Thyroid gland (tissue), 4 donors: Measurements from ENCODE around the gene BMP3. TPM values are rescaled to one million over a fixed set of nuclear protein-coding genes. Genes with fewer than 3 reads are reported as not detected.

Experiments used
- DNase-seq, 2 donors: peaks; one replicate each; pipeline ENCODE4 v3.0.0-alpha.2; 2019
- H3K27ac ChIP-seq, 3 donors: fragments of 200-600 bp; sonication (generic); 1 replicate in 2 of 3; 2 replicates in 1 of 3; pipeline ENCODE4 v1.5.1; 2016 to 2019; ENCODE audit warnings: mild to moderate bottlenecking in 1 of 3, moderate library complexity in 1 of 3
- H3K27me3 ChIP-seq: fragments of 200-600 bp; sonication (generic); one replicate; pipeline ENCODE4 v1.5.1; 2019
- H3K36me3 ChIP-seq, 2 donors: fragments of 200-600 bp; sonication (generic); one replicate each; pipeline ENCODE4 v1.5.1; 2016 to 2019
- H3K4me1 ChIP-seq, 2 donors: fragments of 200-600 bp; sonication (generic); one replicate each; pipeline ENCODE4 v1.5.1; 2017 to 2019
- H3K4me3 ChIP-seq, 3 donors: fragments of 200-600 bp; sonication (generic); replicated peaks in 1 of 3; 1 replicate in 2 of 3; 2 replicates in 1 of 3; pipeline ENCODE4 v1.5.1; 2016; ENCODE audit warnings: mild to moderate bottlenecking in 1 of 3
- H3K9me3 ChIP-seq: fragments of 200-600 bp; sonication (generic); one replicate; pipeline ENCODE4 v1.5.1; 2017
- POLR2A ChIP-seq, 2 donors: fragments of 450-650 bp; IDR thresholded peaks; one replicate each; pipeline ENCODE4 v1.6.1; 2017; ENCODE audit warnings: antibody characterized with exemption in 2 of 2, mild to moderate bottlenecking in 2 of 2, moderate library complexity in 1 of 2
- WGBS, 2 donors: methylation state at CpG; one replicate each; pipeline ENCODE4 v1.1.5; 2017; 5-methylcytosine and 5-hydroxymethylcytosine counted together
- intact Hi-C: fragments of 100-400 bp; cut with DNase I; formaldehyde crosslinking; loops from one replicate; pipeline ENCODE4 v1.15.1; 2023
- total RNA-seq, 4 donors: library from RNA; depleted of rRNA; stranded (reverse); fragments of >200 nt; gene quantifications; one replicate each; pipeline ENCODE4 v1.2.3, GENCODE V29; 2016
- TF ChIP-seq, protein P1 (sequence below), 6 experiments: fragments of 200-600 bp in 3 of 6; fragments of 450-650 bp in 3 of 6; sonication (generic) in 3 of 6; IDR thresholded peaks; one replicate each; pipeline ENCODE4 v1.5.1; 2016 to 2019; ENCODE audit warnings: antibody characterized with exemption in 6 of 6, mild to moderate bottlenecking in 2 of 6, inconsistent platforms in 1 of 6, moderate library complexity in 1 of 6

The BMP3 gene
- total RNA-seq, 4 donors from 2014 or later = 0.13 to 0.45 (median 0.15) TPM; not detected in 1

DNA sequence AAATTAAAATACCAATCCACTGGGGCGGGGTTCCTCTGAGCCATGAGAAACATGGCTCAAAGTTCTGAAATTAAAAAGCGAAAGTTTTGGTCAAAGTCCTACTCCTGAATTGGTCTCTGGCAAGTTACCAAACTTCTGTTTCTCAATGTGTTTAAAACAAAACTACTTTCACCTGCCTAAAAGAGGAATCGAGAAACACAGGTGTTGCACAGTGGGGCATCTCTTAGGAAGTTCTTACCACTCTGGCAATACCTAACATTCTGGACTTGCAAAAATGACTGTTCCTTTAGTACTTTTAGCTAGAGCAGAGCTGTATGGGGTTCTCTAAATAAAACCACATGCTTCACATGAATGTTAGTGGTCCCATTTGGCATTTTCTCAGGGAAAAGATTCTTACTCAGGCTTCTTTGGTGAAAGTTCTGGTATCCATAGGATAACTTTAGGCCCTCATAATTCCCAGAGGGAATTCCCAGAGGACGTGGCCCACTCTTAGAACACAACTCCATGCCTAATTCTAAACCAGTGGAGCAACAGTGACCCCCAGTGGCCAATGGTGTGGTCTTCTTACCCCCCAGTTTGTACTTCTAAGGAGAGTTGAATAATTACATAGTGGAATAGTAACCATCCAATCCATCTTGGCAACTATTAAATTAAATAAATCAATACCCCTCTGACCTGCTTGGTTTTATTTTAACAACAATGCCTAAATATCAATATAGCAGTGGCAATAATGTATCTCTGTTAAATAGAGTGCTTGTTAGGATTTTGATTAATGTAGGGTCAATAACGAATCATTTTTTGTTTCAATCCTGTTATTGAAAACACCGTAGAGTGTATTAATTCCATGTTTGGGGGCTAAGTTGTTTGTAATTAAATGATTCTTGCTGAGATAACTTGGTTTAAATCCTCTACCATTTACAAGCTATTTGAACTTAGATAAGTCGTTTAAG is 21.9 kb downstream of the BMP3 start:
- peak; percentile 56 to 67 for DNase-seq
- intact Hi-C loops = no loop called here
- H3K27ac ChIP-seq = no peak overlapping the region

DNA sequence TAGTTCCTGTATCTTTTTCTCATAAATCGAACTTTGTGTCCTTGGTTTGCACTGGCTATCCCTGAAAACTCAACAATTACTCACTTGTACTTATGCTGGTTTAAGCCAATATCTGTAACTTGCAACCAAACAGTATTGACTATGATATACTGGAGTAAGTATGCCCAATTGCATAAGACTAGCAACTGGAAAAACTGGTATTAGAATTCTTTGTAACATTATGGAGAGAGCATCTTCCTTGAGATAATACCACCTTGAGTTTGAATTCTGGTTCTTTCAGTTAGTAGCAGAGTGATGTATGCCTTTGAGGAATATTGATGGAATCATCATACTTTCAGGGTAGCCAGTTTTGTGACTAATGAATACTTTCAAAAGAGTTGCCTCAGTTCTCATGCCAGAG is 28.1 kb downstream of the BMP3 start:
- Histone ChIP-seq H3K9me3 (no peaks in the 10 kb centered on the region), H3K4me3 (no peak overlapping the region), H3K36me3 (no peaks in the 10 kb centered on the region), H3K4me1 (no peaks in the 10 kb centered on the region), H3K27me3 (no peaks in the 10 kb centered on the region), H3K27ac (no peak overlapping the region)
- intact Hi-C loops = no loop called here
- TF ChIP-seq, protein P1, sequence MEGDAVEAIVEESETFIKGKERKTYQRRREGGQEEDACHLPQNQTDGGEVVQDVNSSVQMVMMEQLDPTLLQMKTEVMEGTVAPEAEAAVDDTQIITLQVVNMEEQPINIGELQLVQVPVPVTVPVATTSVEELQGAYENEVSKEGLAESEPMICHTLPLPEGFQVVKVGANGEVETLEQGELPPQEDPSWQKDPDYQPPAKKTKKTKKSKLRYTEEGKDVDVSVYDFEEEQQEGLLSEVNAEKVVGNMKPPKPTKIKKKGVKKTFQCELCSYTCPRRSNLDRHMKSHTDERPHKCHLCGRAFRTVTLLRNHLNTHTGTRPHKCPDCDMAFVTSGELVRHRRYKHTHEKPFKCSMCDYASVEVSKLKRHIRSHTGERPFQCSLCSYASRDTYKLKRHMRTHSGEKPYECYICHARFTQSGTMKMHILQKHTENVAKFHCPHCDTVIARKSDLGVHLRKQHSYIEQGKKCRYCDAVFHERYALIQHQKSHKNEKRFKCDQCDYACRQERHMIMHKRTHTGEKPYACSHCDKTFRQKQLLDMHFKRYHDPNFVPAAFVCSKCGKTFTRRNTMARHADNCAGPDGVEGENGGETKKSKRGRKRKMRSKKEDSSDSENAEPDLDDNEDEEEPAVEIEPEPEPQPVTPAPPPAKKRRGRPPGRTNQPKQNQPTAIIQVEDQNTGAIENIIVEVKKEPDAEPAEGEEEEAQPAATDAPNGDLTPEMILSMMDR (IDR thresholded peaks at IDR 0.05) = no peak
- TF ChIP-seq POLR2A (IDR thresholded peaks at IDR 0.05) = no peak
- WGBS, 2 donors = 77 to 79% methylated on average over 1 of the region's 1 CpG
- DNase-seq = no peak

More for the DNA sequence above, 21.9 kb downstream of the BMP3 start:
- Histone ChIP-seq H3K9me3 (no peaks in the 10 kb centered on the region), H3K27me3 (no peaks in the 10 kb centered on the region), H3K36me3 (no peaks in the 10 kb centered on the region), H3K4me3 (no peak overlapping the region), H3K4me1 (no peaks in the 10 kb centered on the region)
- 61 to 65% methylated on average over 7 of the region's 7 CpGs for WGBS, 2 donors
- TF ChIP-seq, protein P1 (IDR thresholded peaks at IDR 0.05) = peak in 5 of 6 experiments; percentile 22 to 64 (median 57)
- no peak for TF ChIP-seq POLR2A (IDR thresholded peaks at IDR 0.05)

DNA sequence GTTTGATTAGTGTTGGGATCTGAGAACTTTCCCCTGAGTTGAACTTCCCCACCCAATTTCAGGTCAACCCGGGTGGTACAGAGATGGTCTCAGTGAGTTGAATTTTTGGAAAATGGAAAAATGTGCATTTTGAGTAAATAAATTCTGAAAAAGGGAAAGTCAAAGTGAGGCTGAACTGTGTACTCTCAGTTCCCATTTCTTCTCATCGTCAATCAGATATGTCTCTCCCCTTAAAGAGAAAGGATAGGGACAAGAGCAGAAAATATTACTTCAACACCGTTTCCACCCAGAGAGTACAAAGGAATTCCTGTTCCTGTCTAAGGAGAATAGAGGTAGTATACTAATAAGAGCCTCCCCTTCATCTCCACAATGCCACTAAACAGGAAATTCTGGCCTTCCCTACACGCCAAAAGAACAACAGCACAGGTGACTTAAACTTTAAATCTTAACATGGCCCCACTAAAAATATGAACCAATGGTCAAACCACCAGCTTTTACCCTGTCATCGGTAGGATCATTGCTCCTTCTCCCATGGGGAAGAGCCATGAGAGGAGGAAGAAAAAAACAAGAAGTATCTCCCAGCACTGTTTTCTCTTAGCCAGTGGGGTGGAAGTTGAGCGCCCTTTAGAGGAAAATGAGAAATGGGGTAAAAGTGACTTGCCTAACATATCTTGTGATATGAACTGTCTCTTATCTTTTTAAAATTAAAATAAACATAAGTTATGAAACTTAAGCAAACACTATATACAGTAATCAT is 30.3 kb downstream of the BMP3 start:
- TF ChIP-seq, protein P1 (IDR thresholded peaks at IDR 0.05) = no peak
- no peak for TF ChIP-seq POLR2A (IDR thresholded peaks at IDR 0.05)
- intact Hi-C loops = no loop called here
- no peaks in the 10 kb centered on the region for H3K36me3 ChIP-seq
- no peak overlapping the region for H3K4me3 ChIP-seq
- no peak overlapping the region for H3K27ac ChIP-seq
- no peak for DNase-seq
- no peaks in the 10 kb centered on the region for H3K27me3 ChIP-seq
- 80% methylated on average over 6 of the region's 6 CpGs for WGBS, 2 donors
- H3K9me3 ChIP-seq = no peaks in the 10 kb centered on the region
- H3K4me1 ChIP-seq = no peaks in the 10 kb centered on the region

DNA sequence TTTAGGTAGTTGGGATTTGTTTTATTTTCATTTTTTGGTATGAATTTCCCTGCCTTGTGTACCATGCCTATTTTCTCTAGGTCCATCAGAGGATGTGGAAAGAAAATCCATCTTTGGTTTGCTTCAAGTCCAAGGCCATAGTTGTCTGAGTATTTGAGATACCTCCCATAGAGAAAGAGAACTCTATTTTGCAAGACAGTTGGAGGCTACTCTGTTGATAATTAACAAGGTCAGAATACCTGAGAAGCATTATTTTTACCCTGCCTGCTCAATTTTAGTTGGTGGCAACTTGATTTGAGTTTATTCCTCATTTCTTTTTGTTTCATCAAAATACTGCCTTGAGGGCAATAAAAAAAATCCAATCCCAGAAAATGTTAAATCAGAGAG is 30.8 kb downstream of the BMP3 start:
- intact Hi-C loops = no loop called here
- H3K27me3 ChIP-seq = no peaks in the 10 kb centered on the region
- no peaks in the 10 kb centered on the region for H3K9me3 ChIP-seq
- H3K4me3 ChIP-seq = no peak overlapping the region
- TF ChIP-seq, protein P1 (IDR thresholded peaks at IDR 0.05) = no peak
- TF ChIP-seq POLR2A (IDR thresholded peaks at IDR 0.05) = no peak
- no peaks in the 10 kb centered on the region for H3K36me3 ChIP-seq
- no peaks in the 10 kb centered on the region for H3K4me1 ChIP-seq
- no peak for DNase-seq
- H3K27ac ChIP-seq = no peak overlapping the region

DNA sequence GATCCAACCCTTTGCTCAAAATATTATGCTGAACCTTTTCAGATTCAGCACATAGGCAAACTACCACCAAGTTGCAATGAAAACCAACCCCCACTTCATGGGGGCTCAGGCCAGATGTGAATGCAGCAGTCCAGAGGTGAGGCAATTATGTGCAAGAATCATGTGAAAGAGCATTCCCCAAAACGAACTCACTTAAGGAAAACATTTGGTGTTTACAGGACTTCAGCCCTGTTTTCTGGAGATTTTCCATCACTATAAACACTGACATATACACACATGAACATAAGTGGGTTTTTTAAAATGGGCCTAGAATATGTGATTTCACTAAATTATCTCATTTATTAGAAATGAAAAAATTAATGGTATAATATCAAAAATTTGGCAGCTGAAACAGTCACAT is 31.5 kb downstream of the BMP3 start:
- intact Hi-C loops = no loop called here
- no peak for TF ChIP-seq POLR2A (IDR thresholded peaks at IDR 0.05)

More for the DNA sequence above, 31.5 kb downstream of the BMP3 start:
- H3K4me1 ChIP-seq = no peaks in the 10 kb centered on the region
- DNase-seq = no peak
- WGBS, 2 donors = 23 to 62% methylated on average over 1 of the region's 1 CpG
- H3K27ac ChIP-seq = no peak overlapping the region
- H3K27me3 ChIP-seq = no peaks in the 10 kb centered on the region
- H3K9me3 ChIP-seq = no peaks in the 10 kb centered on the region
- no peaks in the 10 kb centered on the region for H3K36me3 ChIP-seq
- no peak overlapping the region for H3K4me3 ChIP-seq
